Glutamatergic neuron (in vitro differentiated cells): ENCODE data around the gene IRF4. TPM values are rescaled to one million over a fixed set of nuclear protein-coding genes. Genes with fewer than 3 reads are reported as not detected.

Experiments
- DNase-seq: peaks from one replicate; pipeline ENCODE4 v3.0.0; 2022
- H3K27ac Mint-ChIP-seq: one replicate; pipeline ENCODE4 v1.8.0; 2020; ENCODE audit warnings: mild to moderate bottlenecking, mixed read lengths, inconsistent platforms; ENCODE audit not compliant: unreplicated experiment
- H3K27me3 Mint-ChIP-seq: one replicate; pipeline ENCODE4 v1.8.0; 2020; ENCODE audit warnings: mild to moderate bottlenecking, moderate library complexity, mixed read lengths, inconsistent platforms; ENCODE audit not compliant: unreplicated experiment
- H3K36me3 Mint-ChIP-seq: one replicate; pipeline ENCODE4 v1.8.0; 2020; ENCODE audit warnings: mild to moderate bottlenecking, mixed read lengths, inconsistent platforms; ENCODE audit not compliant: unreplicated experiment
- H3K4me1 Mint-ChIP-seq: one replicate; pipeline ENCODE4 v1.8.0; 2020; ENCODE audit warnings: mild to moderate bottlenecking, low read depth, mixed read lengths, inconsistent platforms; ENCODE audit not compliant: unreplicated experiment
- H3K4me3 Mint-ChIP-seq: one replicate; pipeline ENCODE4 v1.8.0; 2020; ENCODE audit warnings: mild to moderate bottlenecking, mixed read lengths, inconsistent platforms; ENCODE audit not compliant: unreplicated experiment
- H3K9me3 Mint-ChIP-seq: one replicate; pipeline ENCODE4 v1.8.0; 2020; ENCODE audit warnings: mild to moderate bottlenecking, moderate library complexity, mixed read lengths, inconsistent platforms; ENCODE audit not compliant: unreplicated experiment
- CTCF ChIP-seq: fragments of 200-600 bp; sonication (generic); IDR thresholded peaks from one replicate; pipeline ENCODE4 v1.5.0; 2021; ENCODE audit not compliant: partially characterized antibody, unreplicated experiment
- total RNA-seq: library from RNA; stranded (reverse); fragmentation: NEBNext Ultra II Directional; extraction: Animal tissue kit (Norgen Biotek cat#: 25700); gene quantifications from one replicate; pipeline ENCODE4 v1.2.1, GENCODE V29; 2021; ENCODE audit not compliant: unreplicated experiment

The IRF4 gene
- total RNA-seq, 1 donor from 2014 or later: 0.37 TPM

DNA sequence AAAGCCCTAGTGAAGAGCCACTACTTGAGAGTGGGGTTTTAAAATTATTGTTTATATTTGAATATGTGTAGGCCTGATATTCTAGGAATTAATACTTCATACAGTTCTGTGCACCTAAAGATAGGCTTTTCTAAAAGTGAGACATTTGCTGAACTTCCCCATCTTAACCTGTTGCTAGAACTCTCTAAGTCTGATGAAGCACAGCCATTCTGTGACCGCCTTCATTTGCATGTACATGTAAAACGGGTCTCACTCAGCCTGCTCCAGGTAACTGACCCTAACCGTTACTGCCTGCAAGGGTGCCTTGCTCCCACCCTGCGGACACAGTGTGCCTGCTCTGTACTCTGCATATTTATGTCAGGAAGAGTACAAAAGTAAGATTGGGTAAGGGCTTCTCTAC is 44.3 kb upstream of the IRF4 start:
- Mint-ChIP-seq H3K9me3 (peaks cover 31% of the 10 kb centered on the region), H3K27me3 (peaks cover 17% of the 10 kb centered on the region), H3K27ac (no peak overlapping the region), H3K4me1 (no peaks in the 10 kb centered on the region), H3K4me3 (no peak overlapping the region), H3K36me3 (peaks cover 9% of the 10 kb centered on the region)
- DNase-seq: no peak
- no peak for TF ChIP-seq CTCF

GRCh38 chr6:347951-348859 is 43.3 kb upstream of the IRF4 start:
- TF ChIP-seq CTCF: no peak
- Mint-ChIP-seq H3K4me1 (no peaks in the 10 kb centered on the region), H3K27me3 (peaks cover 14% of the 10 kb centered on the region), H3K27ac (no peak overlapping the region), H3K9me3 (peaks cover 35% of the 10 kb centered on the region), H3K36me3 (peaks cover 9% of the 10 kb centered on the region), H3K4me3 (no peak overlapping the region)
- no peak for DNase-seq

DNA sequence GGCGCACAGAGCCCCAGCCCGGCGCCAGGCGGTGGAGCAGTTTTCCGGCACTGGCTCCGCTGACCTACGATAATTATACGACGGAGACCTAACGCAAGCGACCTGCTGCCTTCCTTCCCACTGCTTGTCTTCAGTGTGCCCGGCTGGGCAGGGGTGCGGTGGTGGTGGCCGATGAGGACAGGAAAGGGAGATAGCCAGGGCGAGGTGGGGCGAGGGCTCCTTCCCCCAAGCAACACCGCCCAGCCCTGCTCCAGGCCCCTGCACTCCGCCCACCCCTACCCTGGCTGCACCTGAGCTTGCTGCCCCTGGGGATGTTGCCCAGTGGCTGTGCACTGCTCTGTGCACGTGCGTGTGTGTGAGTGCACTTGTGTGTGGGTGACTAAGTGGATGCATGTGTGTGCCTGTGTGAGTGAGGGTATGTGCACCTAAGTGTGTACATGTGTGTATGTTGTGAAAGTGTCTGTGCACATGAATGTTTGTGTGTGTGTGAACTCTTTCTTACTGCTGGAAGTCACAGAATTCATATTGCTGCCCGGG is 42.6 kb upstream of the IRF4 start:
- Mint-ChIP-seq H3K36me3 (peaks cover 9% of the 10 kb centered on the region), H3K9me3 (peaks cover 38% of the 10 kb centered on the region), H3K4me3 (no peak overlapping the region), H3K27ac (no peak overlapping the region), H3K4me1 (no peaks in the 10 kb centered on the region), H3K27me3 (peaks cover 14% of the 10 kb centered on the region)
- DNase-seq: no peak
- no peak for TF ChIP-seq CTCF

GRCh38 chr6:349491-349921 is 42.0 kb upstream of the IRF4 start:
- no peak for TF ChIP-seq CTCF
- Mint-ChIP-seq H3K36me3 (peaks cover 9% of the 10 kb centered on the region), H3K27me3 (peaks cover 14% of the 10 kb centered on the region), H3K9me3 (peaks cover 38% of the 10 kb centered on the region), H3K27ac (no peak overlapping the region), H3K4me1 (no peaks in the 10 kb centered on the region), H3K4me3 (no peak overlapping the region)
- no peak for DNase-seq

GRCh38 chr6:350371-350770 is 41.2 kb upstream of the IRF4 start:
- no peak for DNase-seq
- TF ChIP-seq CTCF: no peak
- peaks cover 9% of the 10 kb centered on the region for H3K36me3 Mint-ChIP-seq
- H3K9me3 Mint-ChIP-seq: peaks cover 41% of the 10 kb centered on the region
- H3K4me3 Mint-ChIP-seq: no peak overlapping the region
- peaks cover 14% of the 10 kb centered on the region for H3K27me3 Mint-ChIP-seq
- peaks cover 3% of the 10 kb centered on the region for H3K4me1 Mint-ChIP-seq
- H3K27ac Mint-ChIP-seq: no peak overlapping the region
